Epithelial cell of proximal tubule (primary cell): ENCODE data around the gene ANO4. TPM values are rescaled to one million over a fixed set of nuclear protein-coding genes. Genes with fewer than 3 reads are reported as not detected.
A peak's percentile ranks its signal among the peaks of the same experiment; 100 is the strongest.

Source experiments
- DNase-seq: peaks from one replicate; pipeline ENCODE4 v3.0.0-alpha.2; 2011; ENCODE audit warnings: low read depth
- H3K4me3 ChIP-seq: 2 replicates; pipeline ENCODE4 v1.5.1; 2011; ENCODE audit warnings: low read depth, mild to moderate bottlenecking, low read length
- total RNA-seq: library from RNA; depleted of rRNA; stranded (reverse); fragments of >200 nt; gene quantifications from 2 replicates; pipeline ENCODE4 v1.2.3, GENCODE V29; 2015
- TF ChIP-seq, protein P1 (sequence below): conservative IDR thresholded peaks from 2 replicates; pipeline ENCODE4 v1.5.1; 2012; ENCODE audit warnings: low read depth, mild to moderate bottlenecking, low read length

Gene ANO4
- total RNA-seq, 1 donor from 2014 or later = 0.86 TPM

- DNase-seq = no peak
- H3K4me3 ChIP-seq = no peak overlapping the region
- TF ChIP-seq, protein P1, sequence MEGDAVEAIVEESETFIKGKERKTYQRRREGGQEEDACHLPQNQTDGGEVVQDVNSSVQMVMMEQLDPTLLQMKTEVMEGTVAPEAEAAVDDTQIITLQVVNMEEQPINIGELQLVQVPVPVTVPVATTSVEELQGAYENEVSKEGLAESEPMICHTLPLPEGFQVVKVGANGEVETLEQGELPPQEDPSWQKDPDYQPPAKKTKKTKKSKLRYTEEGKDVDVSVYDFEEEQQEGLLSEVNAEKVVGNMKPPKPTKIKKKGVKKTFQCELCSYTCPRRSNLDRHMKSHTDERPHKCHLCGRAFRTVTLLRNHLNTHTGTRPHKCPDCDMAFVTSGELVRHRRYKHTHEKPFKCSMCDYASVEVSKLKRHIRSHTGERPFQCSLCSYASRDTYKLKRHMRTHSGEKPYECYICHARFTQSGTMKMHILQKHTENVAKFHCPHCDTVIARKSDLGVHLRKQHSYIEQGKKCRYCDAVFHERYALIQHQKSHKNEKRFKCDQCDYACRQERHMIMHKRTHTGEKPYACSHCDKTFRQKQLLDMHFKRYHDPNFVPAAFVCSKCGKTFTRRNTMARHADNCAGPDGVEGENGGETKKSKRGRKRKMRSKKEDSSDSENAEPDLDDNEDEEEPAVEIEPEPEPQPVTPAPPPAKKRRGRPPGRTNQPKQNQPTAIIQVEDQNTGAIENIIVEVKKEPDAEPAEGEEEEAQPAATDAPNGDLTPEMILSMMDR = no peak
Observed at GRCh38 chr12:100901266-100901665, 106.7 kb downstream of the ANO4 start.

- DNase-seq = no peak
- TF ChIP-seq, protein P1 = peak; percentile 3
- no peak overlapping the region for H3K4me3 ChIP-seq
Observed at GRCh38 chr12:100904270-100904669, 109.7 kb downstream of the ANO4 start.

GRCh38 chr12:100908501-100908900 is 113.9 kb downstream of the ANO4 start:
- peak; percentile 56 for DNase-seq
- no peak overlapping the region for H3K4me3 ChIP-seq
- TF ChIP-seq, protein P1 = no peak

DNA sequence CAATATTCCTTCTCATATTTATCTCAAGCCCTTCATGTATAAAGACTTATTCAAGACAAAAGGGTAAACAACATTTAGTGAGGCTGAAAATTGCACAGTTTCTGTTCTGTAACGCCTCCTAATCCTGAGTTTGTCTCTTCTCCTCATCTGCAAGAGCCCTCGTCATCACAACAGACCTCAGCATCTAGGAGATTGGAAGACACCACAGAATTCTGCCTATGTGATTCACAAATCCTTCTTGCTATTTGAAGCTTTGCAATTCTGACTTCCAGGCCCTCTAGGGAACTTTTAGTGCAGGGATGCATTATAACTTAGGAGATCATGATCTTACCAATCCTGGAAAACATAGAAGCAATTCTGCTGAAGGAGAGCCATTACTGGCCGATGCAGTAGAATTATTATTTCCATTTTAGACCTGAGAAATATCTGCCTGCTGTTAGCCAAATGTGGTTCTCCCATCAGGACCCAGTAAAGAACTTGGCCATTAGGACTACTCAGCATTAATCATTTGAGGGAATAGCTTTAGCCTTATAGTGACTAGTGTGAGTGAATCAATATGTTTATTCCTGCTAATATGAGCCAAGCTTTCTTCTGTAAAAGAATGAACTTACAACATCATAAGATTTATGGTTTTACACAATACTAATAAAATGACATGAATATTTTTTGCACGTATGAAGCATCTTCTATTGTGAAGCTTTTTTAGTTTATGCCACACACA is 119.5 kb downstream of the ANO4 start:
- H3K4me3 ChIP-seq = no peak overlapping the region
- no peak for DNase-seq
- TF ChIP-seq, protein P1 = no peak

DNA sequence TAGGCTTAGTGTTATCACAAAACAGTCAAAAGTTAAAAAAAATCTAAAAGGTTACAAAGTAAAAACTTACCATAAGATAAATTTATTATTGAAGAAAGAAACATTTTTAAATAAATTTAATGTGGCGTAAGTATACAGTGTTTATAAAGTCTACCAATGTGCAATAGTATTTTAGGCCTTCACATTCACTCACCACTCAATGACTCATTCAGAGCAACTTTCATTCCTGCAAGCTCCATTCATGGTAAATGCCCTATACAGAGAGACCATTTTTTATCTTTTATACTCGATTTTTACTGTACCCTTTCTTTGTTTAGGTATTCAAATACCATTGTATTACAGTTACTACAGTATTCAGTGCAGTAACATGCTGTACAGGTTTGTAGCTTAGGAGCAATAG is 124.5 kb downstream of the ANO4 start:
- TF ChIP-seq, protein P1 = no peak

GRCh38 chr12:100920493-100920892 is 125.9 kb downstream of the ANO4 start:
- no peak overlapping the region for H3K4me3 ChIP-seq
- TF ChIP-seq, protein P1 = no peak
- no peak for DNase-seq

More for the DNA sequence above, 124.5 kb downstream of the ANO4 start:
- DNase-seq = no peak
- no peak overlapping the region for H3K4me3 ChIP-seq
